Natural killer cell (primary cell): ENCODE results near the gene RALBP1. TPM values are rescaled to one million over a fixed set of nuclear protein-coding genes. Genes with fewer than 3 reads are reported as not detected.
A peak's percentile ranks its signal among the peaks of the same experiment; 100 is the strongest.

ENCODE experiments used
- ATAC-seq, 3 donors: fragments of 150-1000 bp in 2 of 3; fragments of 200-7000 bp in 1 of 3; cut with Tn5 transposase; 1 replicate in 1 of 3; 2 replicates in 2 of 3; pipeline ENCODE4 v1.10.0; 2021; ENCODE audit warnings: mild to moderate bottlenecking in 2 of 3, moderate library complexity in 2 of 3
- DNase-seq, 2 donors: peaks; one replicate each; pipeline versions ENCODE4 v3.0.0 to v3.0.0-alpha.2; 2013 to 2021; ENCODE audit warnings: mixed read lengths in 1 of 2
- H3K27ac ChIP-seq: one replicate; pipeline ENCODE4 v1.5.1; 2013; ENCODE audit warnings: mild to moderate bottlenecking, low read length
- H3K27me3 ChIP-seq: one replicate; pipeline ENCODE4 v1.6.1; 2013; ENCODE audit warnings: low read length; ENCODE audit not compliant: control insufficient read depth, insufficient read depth
- H3K36me3 ChIP-seq: one replicate; pipeline ENCODE4 v1.6.1; 2013; ENCODE audit warnings: low read length; ENCODE audit not compliant: control insufficient read depth, insufficient read depth
- H3K4me1 ChIP-seq: one replicate; pipeline ENCODE4 v1.6.1; 2013; ENCODE audit warnings: low read length; ENCODE audit not compliant: control insufficient read depth, insufficient read depth
- H3K4me3 ChIP-seq: one replicate; pipeline ENCODE4 v1.5.1; 2013; ENCODE audit warnings: low read length
- H3K9me3 ChIP-seq: one replicate; pipeline ENCODE4 v1.6.1; 2013; ENCODE audit warnings: low read length; ENCODE audit not compliant: control insufficient read depth, insufficient read depth
- H3K27ac Mint-ChIP-seq, 2 donors: one replicate each; pipeline ENCODE4 v1.8.0; 2022; ENCODE audit warnings: mild to moderate bottlenecking in 2 of 2, mixed read lengths in 2 of 2, moderate library complexity in 1 of 2
- H3K27me3 Mint-ChIP-seq, 2 donors: one replicate each; pipeline ENCODE4 v1.8.0; 2022; ENCODE audit warnings: low read depth in 2 of 2, mixed read lengths in 2 of 2
- H3K36me3 Mint-ChIP-seq: one replicate; pipeline ENCODE4 v1.8.0; 2022; ENCODE audit warnings: mixed read lengths
- H3K4me1 Mint-ChIP-seq, 2 donors: one replicate each; pipeline ENCODE4 v1.8.0; 2022; ENCODE audit warnings: mixed read lengths in 2 of 2
- H3K4me3 Mint-ChIP-seq: one replicate; pipeline ENCODE4 v1.8.0; 2022; ENCODE audit warnings: mild to moderate bottlenecking, moderate library complexity, mixed read lengths
- H3K9me3 Mint-ChIP-seq, 2 donors: one replicate each; pipeline ENCODE4 v1.8.0; 2022; ENCODE audit warnings: mixed read lengths in 2 of 2
- WGBS: methylation state at CpG from one replicate; pipeline ENCODE4 v1.1.7; 2013; ENCODE audit warnings: missing lambda C conversion rate; ENCODE audit not compliant: insufficient coverage; 5-methylcytosine and 5-hydroxymethylcytosine counted together
- intact Hi-C: fragments of 100-400 bp; cut with micrococcal nuclease; formaldehyde crosslinking; loops from one replicate; pipeline ENCODE4 v1.14.2; 2022
- total RNA-seq, 4 donors: library from RNA; stranded (reverse); fragments of 120-200 nt in 1 of 4; gene quantifications; one replicate each; pipeline versions ENCODE4 v1.2.3 to v1.2.4, GENCODE V29; 2013 to 2022
- TF ChIP-seq, protein P1 (sequence below): fragments of 200-600 bp; IDR thresholded peaks from one replicate; pipeline ENCODE4 v1.8.0; 2022; ENCODE audit warnings: antibody characterized with exemption

RALBP1 gene
- 10 to 100 TPM; 27.3 to 40.0 (median 33.4) TPM for total RNA-seq
- 50.5 TPM for total RNA-seq (2013)

DNA sequence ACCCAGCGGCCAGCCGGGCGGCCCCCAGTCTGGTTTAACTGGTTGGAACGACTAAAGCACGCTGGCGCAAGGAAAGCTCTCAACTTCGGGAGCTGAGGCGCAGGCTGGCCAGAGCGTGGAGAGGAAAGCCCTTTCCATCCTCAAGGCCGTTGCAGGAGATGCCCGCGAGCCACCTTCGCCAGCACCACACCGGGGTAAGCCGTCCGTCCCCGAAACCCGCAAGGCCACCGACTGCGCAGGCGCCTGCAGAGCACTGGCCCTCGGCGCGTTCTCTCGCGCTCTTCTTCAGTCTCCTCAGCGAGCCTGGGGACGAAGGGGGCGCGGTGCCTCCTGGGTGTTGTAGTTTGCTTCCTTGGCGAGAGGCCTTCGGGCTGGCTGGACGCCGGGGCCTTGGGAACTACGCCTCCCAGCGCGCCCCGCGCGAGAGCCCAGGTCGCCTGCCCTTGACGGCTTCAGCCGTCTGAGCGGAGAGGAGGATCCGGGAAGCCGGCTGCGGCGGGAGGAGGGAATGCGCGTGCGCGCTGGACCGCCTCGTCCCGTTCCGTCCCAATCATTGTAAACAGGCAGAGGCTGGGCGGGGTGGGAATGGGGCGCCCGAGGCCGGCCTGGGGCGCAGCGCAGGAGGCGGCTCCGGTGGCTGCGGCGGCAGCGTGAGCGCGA, at the start of gene RALBP1:
RALBP1 (plus strand) TSS at position 531 of the 660 bp plus-strand sequence. CDS start 37,533 bp downstream, outside the sequence.
- H3K9me3 ChIP-seq = no peaks in the 10 kb centered on the region
- no peaks in the 10 kb centered on the region for H3K9me3 Mint-ChIP-seq
- intact Hi-C loops = loop anchor here (1.0 to 10.0 kb wide), 5 partner anchors 140 to 437 kb away; partner anchors contain the start of genes ANKRD12, NDUFV2, PPP4R1 and TWSG1
- H3K4me1 Mint-ChIP-seq = peaks cover 28 to 38% of the 10 kb centered on the region in 2 donors
- peaks cover 23% of the 10 kb centered on the region for H3K4me1 ChIP-seq
- H3K36me3 ChIP-seq = no peaks in the 10 kb centered on the region
- H3K27ac Mint-ChIP-seq = peak within 1 kb of the TSS; percentile 88 to 98
- H3K4me3 ChIP-seq = peak within 1 kb of the TSS; percentile 79
- TF ChIP-seq, protein P1, sequence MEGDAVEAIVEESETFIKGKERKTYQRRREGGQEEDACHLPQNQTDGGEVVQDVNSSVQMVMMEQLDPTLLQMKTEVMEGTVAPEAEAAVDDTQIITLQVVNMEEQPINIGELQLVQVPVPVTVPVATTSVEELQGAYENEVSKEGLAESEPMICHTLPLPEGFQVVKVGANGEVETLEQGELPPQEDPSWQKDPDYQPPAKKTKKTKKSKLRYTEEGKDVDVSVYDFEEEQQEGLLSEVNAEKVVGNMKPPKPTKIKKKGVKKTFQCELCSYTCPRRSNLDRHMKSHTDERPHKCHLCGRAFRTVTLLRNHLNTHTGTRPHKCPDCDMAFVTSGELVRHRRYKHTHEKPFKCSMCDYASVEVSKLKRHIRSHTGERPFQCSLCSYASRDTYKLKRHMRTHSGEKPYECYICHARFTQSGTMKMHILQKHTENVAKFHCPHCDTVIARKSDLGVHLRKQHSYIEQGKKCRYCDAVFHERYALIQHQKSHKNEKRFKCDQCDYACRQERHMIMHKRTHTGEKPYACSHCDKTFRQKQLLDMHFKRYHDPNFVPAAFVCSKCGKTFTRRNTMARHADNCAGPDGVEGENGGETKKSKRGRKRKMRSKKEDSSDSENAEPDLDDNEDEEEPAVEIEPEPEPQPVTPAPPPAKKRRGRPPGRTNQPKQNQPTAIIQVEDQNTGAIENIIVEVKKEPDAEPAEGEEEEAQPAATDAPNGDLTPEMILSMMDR = no peak
- peak; percentile 96 to 100 (median 98) for ATAC-seq
- under 1% methylated on average over 69 of the region's 69 CpGs for WGBS
- peak within 1 kb of the TSS; percentile 86 for H3K27ac ChIP-seq
- H3K27me3 ChIP-seq = peaks cover 4% of the 10 kb centered on the region
- no peaks in the 10 kb centered on the region for H3K36me3 Mint-ChIP-seq
- peaks cover 17 to 31% of the 10 kb centered on the region in 2 donors for H3K27me3 Mint-ChIP-seq
- peak within 1 kb of the TSS; percentile 99 for H3K4me3 Mint-ChIP-seq
- DNase-seq = peak; percentile 96 to 98

DNA sequence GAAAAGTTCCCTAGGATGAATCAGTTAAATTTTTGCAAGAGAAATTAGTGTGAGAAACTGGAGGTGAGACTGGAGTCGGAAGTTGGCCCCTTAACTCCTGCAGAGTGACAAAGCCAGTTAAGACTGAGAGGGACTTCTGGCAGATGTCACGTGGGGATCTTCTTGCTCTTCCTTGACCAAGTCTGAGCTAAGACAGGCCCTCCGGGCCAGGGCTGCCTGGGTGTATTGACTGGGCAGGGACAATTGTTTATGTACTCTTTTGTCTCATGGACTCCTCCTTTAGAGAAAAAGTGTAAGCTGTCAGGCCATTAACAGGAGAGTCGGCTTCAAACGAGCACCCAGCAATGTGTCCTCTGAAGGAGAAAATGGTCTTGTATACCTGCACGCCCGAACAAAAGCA, 48.6 kb upstream of the RALBP1 start:
- Mint-ChIP-seq H3K27ac (no peak overlapping the region), H3K27me3 (no peaks in the 10 kb centered on the region), H3K9me3 (no peaks in the 10 kb centered on the region), H3K4me3 (no peak overlapping the region), H3K36me3 (no peaks in the 10 kb centered on the region), H3K4me1 (no peaks in the 10 kb centered on the region)
- Histone ChIP-seq H3K4me3 (no peak overlapping the region), H3K27me3 (no peaks in the 10 kb centered on the region), H3K4me1 (no peaks in the 10 kb centered on the region), H3K9me3 (peaks cover 11% of the 10 kb centered on the region), H3K36me3 (no peaks in the 10 kb centered on the region), H3K27ac (no peak overlapping the region)
- WGBS = 93% methylated on average over 7 of the region's 7 CpGs
- TF ChIP-seq, protein P1 = no peak
- intact Hi-C loops = no loop called here
- no peak for ATAC-seq
- no peak for DNase-seq

DNA sequence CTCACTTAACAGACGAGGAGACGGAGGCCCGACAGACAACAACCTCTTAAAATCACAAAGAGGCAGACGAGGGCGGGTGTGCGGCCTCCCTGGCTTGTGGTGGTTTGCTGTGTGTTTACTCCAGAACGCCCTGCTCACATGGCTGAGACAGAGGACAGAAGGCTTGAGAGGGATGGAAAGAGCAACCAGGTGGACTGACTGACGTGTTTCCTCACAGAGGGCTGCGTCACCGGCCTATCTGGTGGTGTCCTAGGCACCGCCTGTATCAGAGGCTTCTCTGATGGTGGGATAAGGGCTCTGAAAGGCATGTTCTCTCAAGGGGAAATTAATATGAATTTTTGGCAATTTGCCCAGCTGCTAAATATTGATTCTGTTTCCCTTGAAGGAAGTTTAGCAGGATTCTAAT, 47.0 kb upstream of the RALBP1 start:
- 86% methylated on average over 10 of the region's 11 CpGs for WGBS
- Histone ChIP-seq H3K4me1 (no peaks in the 10 kb centered on the region), H3K27me3 (no peaks in the 10 kb centered on the region), H3K36me3 (no peaks in the 10 kb centered on the region), H3K4me3 (no peak overlapping the region), H3K27ac (no peak overlapping the region), H3K9me3 (peaks cover 11% of the 10 kb centered on the region)
- H3K27ac Mint-ChIP-seq = no peak overlapping the region
- no peak for ATAC-seq
- TF ChIP-seq, protein P1 = no peak
- intact Hi-C loops = no loop called here
- no peak overlapping the region for H3K4me3 Mint-ChIP-seq
- no peak for DNase-seq
- H3K9me3 Mint-ChIP-seq = no peaks in the 10 kb centered on the region
- H3K27me3 Mint-ChIP-seq = peaks cover 0 to 2% of the 10 kb centered on the region in 2 donors
- peaks cover 1 to 2% of the 10 kb centered on the region in 2 donors for H3K4me1 Mint-ChIP-seq
- H3K36me3 Mint-ChIP-seq = no peaks in the 10 kb centered on the region
